ENCODE data around the gene SSB.
"Not testable (repeated sequence)": the region's sequence is repeated elsewhere in the genome, so short reads cannot be mapped to it uniquely, and the experiment has no call there.

Gene SSB

DNA sequence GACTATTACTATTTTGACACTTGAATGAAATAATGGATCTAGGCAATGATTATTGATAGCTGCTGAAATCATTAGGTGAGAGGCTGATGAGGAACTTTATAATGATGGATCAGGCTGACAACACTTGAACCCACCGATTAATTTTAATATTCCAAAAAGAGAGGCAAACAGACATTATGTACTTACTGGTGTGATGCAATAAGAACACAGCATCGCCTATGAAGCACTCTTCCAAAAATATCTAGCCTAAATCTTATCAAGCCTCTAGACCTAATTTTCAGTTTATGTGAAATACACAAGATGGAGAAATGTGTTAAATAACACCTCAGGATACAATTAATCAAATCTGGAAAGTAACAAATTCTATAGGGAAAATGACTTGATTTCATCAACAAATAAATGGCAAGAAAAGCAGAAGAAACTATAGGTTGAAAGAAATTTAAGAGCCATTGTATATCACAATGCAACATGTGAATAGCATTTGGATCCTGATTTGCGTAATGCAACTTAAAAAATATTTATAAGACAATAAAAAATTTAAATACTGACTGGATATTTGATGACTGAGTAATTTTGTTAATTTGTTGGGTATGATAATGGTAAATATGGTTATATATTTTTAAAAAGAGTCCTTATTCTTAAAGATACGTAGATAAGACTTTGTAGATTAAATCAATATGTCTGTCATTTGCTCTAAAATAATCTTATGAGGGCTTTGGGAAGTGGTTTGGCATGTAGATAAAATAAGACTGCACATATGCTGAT lies 17.2 kb upstream of the SSB start:
- DNase-seq (ENCODE audit: low spot score) = no peak

DNA sequence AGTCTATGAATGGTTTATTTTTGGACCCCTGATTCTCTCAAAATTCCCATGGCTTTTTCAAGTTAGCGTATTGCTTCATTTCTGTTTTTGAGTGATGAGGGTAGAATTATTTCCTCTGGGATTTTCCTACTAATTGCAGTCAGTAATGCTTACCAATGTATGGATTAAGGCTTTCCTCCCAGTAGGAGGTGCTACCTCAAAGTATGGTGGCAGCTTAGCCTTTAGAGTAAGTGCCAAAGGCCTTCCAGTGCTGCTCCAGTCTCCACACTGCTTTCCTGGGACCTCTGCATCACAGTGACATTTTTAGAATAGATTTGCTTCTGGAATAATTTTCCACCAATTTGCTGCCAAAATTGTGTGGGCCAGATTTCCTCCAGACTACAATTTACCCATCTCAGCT lies 16.2 kb upstream of the SSB start:
- DNase-seq (ENCODE audit: low spot score) = no peak

DNA sequence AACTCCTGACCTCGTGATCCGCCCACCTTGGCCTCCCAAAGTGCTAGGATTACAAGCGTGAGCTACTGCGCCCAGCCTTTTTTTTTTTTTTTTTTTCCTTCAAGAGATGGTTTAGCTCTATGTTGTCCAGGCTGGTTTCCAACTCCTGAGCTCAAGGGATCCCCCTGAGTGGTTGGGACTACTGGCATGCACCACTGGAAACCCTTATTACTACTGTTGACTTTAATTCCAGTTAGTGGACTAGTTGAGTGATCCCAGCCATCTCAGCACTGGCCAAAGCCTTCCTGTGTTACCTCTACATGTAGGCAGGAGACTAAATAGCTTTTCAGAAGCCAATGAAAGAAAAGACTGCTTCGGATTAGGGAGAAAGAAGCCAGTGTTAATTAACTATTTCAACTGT lies 8.1 kb upstream of the SSB start:
- no peak for DNase-seq (ENCODE audit: low spot score)

DNA sequence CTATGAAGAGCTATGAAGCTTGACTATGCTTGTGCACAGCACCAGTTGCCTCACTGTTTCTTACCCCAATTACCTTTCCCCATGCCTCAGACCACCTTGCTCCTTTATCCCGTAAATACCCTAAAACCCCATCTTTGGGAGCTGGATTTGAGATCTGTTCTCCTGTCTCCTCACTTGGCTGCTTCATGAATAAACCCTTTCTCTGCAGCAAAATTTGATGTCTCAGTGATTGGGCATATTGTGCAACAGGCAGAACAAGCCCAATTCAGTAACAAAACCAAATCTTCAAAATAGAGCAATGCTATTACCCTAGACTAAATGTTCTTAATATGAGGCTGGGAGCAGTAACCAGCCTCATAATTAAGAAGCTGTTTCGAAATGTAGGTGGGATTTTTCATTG lies 3.5 kb upstream of the SSB start:
- no peak for DNase-seq (ENCODE audit: low spot score)

DNA sequence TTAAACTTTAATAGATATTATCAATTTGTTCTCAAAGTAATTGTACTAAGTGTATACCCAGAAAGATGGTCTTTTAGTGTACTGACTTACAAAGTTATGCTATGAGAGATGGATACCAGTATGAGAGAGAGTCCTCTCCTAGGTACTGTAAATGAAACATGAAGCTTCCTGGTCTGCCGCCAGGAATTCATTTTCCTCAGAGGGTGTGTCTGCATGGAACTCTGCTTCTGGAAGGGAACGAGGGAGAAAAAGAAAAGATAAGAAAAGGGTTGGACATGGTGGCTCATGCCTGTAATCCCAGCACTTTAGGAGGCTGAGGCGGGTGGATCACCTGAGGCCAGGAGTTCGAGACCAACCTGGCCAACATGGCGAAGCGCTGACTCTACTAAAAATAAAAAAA lies 2.2 kb upstream of the SSB start:
- DNase-seq (ENCODE audit: low spot score) = no peak

DNA sequence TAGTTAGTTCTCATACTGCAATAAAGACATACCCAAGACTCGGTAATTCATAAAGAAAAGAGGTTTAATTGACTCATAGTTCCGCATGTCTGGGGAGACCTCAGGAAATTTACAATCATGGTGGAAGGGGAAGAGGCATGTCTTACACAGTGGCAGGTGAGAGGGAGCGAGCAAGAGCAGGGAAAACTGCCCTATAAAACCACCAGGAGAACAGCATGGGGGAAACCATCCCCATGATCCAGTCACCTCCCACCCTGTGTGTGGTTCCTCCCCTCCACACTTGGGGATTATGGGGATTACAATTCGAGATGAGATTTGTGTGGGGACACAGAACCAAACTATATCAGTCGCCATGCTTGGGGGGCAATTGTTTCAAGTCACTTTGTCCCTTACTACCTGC lies 1.1 kb upstream of the SSB start:
- DNase-seq (ENCODE audit: low spot score) = no peak

DNA sequence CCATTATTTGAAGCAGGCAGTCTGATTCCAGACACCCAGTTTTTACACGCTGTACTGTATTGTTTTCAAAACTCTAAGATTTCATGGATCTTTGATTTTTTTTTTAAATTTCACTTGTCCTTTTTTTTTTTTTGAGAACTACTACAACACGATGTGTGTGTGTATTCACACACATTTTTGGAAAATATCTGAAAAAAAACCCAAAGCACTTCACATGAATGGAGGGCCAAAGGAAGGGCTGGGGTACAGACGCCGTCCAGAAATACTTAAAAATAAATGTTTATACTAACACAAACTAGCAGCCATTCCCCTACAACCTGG lies 314 bp upstream of the SSB start:
- DNase-seq (ENCODE audit: low spot score) = no peak

DNA sequence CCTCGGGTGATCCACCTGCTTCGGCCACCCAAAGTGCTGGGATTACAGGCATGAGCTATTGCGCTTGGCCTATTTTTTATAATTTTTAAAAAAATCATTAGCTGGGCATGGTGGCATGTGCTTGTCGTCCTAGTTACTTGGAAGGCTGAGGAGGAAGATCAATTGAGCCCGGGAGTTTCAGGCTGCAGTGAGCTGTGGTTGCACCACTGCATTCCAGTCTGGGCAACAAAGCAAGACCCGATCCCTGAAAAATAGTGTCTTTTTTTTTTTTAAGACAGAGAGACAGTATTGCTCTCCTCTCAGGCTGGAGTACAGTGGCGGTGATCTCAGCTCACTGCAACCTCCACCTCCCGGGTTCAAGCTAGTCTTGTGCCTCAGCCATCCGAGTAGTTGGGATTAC lies 4.8 kb downstream of the SSB start:
- no peak for DNase-seq (ENCODE audit: low spot score)

DNA sequence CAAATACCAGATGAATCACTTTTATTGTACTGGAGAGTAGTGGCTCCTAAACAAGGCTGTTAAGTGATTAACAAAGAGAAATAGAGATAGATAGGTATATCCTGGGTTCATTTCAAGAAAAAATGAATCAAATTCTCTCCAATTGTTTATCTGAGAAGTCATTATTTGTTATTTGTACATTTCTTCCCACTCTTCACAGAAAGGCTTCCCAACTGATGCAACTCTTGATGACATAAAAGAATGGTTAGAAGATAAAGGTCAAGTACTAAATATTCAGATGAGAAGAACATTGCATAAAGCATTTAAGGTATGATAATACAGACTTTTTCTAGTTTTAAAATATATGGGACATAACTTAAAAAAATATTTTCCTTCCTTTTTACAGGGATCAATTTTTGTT lies 7.9 kb downstream of the SSB start:
- DNase-seq (ENCODE audit: low spot score) = no peak

DNA sequence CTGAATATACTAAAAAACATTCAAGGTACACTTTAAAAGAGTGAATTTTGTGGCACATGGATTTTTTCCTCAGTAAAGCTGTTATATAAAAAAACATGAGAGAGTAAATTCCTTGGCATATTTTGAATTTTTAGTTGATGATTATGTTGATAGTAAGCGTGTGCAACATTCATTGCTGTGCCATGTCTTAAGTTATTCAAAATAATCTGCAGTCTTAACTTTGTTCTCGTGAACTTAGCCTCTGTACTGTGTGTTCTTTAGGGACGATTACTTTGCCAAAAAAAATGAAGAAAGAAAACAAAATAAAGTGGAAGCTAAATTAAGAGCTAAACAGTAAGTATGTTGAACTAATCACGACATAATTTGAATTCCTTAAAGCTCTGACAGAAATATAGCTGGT lies 9.6 kb downstream of the SSB start:
- DNase-seq (ENCODE audit: low spot score) = peak; percentile 37

DNA sequence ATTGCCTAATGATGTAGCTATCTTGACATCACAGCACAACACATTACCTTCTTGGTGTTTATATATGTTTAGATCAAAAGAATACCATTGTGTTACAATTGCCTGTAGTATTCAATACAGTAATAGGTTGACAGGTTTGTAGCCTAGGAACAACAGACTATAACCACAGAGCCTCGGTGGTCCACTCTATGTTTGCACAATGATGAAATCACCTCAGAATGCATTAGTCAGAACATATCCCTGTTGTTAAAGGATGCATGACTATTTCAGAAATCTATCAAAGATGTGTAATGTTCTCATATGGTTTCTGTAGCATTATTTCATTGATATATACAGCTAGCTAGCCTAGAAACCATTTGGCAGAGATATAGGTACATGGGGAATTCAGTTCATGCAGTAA lies 17.2 kb downstream of the SSB start:
- DNase-seq (ENCODE audit: low spot score) = peak; percentile 53

DNA sequence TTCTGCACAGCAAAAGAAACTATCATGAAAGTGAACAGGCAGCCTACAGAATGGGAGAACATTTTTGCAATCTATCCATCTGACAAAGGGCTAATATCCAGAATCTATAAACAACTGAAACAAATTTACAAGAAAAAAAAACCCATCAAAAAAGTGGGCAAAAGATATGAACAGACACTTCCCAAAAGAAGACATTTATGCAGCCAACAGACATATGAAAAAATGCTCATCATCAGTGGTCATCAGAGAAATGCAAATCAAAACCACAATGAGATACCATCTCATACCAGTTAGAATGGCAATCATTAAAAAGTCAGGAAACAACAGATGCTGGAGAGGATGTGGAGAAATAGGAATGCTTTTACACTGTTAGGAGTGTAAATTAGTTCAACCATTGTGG lies 18.3 kb downstream of the SSB start:
- DNase-seq (ENCODE audit: low spot score) = not testable (repeated sequence)

DNA sequence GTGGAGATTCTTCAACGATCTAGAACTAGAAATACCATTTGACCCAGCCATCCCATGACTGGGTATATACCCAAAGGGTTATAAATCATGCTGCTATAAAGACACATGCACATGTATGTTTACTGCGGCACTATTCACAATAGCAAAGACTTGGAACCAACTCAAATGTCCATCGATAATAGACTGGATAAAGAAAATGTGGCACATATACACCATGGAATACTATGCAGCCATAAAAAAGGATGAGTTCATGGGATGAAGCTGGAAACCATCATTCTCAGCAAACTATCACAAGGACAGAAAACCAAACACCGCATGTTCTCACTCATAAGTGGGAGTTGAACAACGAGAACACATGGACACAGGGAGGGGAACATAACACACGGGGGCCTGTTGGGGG lies 18.7 kb downstream of the SSB start:
- DNase-seq (ENCODE audit: low spot score) = not testable (repeated sequence)

DNA sequence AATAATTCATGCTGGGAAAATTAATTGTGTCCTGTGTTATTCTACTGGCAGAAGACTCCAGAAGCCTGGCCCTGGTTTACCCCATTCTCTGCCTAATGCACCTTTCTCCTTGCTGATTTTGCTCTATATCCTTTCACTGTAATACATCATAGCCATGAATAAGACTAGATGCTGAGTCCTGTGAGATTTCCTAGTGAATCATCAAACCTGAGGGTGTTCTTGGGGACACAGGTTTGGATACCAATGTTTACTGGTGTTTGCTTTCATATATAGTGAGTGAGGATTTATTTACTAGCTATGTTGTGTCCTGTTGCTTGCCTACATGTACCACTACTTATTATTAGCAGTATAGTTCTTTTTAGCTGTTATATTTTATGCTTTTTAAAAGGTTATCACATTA lies 19.6 kb downstream of the SSB start:
- no peak for DNase-seq (ENCODE audit: low spot score)

DNA sequence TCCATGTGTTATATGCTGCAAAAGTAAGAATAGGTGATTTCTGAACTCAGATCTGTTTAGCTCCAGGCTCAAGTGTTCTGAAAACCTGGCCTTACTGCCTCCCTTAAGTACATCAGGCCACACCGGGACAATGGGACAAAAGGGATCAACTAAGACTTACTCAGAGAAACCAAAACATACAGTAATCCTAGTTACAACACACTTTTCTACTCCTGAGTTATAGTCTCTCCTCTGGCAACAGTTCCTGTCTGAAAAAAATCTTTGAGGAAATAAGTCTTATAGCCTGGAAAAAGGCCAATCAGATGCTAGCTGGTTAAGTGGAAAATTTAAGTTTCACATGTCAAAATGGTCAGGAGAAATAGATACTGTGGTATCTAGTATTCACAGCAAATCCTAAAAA lies 20.4 kb downstream of the SSB start:
- DNase-seq (ENCODE audit: low spot score) = no peak

DNA sequence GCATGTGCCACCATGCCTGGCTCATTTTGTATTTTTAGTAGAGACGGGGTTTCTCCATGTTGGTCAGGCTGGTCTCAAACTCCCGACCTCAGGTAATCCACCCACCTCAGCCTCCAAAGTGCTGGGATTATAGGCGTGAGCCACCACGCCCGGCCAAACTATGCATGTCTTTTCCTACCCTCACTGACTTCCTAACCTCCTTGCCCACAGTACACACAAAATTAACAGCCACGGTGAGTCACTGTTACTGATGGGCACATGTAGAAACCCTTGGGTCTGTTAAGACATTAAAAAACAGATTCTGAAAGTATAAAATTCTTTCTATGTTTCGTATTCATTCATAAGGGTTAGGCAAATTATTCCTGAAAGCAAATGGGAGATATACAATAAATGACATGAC lies 21.4 kb downstream of the SSB start:
- not testable (repeated sequence) for DNase-seq (ENCODE audit: low spot score)

DNA sequence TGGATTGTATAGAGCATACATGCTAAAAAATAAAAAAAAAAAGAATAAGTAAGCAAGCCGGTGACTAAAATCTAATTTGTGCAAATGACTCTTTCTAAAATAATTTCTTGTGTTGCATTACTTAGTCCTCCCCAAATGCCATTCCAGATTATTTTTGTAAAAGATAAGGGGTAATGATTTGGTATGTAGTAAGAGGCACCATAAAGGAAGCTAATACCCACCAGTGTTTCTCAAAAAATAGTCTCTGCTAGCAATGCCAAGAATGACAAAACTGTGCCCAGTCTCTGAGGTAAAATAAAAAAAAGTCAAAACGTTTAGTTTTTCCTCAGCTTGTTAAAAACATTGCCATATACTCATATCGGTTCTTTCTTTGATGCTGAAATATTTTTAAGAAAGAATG lies 23.4 kb downstream of the SSB start:
- no peak for DNase-seq (ENCODE audit: low spot score)

DNA sequence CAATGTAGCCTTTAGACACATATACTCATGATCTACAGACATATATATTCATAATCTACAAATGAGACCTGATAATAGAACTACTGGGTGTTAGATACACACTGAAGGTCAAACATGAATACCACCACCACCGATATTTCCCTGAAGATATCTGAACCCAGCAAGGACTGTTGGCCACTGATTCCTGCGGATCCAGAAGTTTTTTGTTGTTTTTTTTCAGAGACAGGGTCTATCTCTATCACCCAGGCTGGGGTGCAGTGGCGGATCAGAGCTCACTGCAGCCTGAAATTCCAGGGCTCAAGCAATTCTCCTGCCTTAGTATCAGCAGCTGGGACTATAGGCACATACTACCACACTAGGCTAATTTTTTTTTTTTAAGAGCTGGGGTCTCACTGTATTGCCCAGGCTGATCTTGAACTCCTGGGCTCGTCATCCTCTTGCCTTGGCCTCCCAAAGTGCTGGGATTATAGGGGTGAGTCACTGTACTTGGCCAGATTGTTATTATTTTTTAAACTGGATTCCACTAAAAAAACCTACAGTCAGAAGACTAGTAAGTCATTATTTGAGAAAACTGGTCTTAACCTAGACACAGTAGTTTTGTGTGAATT lies 24.2 kb downstream of the SSB start:
- DNase-seq (ENCODE audit: low spot score) = no peak

DNA sequence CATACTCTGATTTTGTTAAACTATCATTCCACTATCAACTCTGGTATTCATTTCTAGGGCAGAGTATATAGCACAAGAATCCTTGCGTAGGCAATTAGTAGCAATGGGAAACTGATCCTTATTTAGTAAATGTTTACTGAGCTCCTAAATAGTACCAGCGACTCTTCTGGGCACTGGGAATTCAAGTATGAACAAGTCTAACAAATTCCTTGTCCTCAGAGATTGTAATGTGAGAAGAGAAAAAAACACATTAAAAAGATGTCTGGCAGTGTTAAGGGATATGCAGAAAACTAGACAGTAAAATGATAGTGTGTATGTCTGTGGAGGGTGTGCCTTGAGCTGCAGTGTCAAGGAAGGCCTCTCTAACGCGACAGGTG lies 25.3 kb downstream of the SSB start:
- DNase-seq (ENCODE audit: low spot score) = no peak

DNA sequence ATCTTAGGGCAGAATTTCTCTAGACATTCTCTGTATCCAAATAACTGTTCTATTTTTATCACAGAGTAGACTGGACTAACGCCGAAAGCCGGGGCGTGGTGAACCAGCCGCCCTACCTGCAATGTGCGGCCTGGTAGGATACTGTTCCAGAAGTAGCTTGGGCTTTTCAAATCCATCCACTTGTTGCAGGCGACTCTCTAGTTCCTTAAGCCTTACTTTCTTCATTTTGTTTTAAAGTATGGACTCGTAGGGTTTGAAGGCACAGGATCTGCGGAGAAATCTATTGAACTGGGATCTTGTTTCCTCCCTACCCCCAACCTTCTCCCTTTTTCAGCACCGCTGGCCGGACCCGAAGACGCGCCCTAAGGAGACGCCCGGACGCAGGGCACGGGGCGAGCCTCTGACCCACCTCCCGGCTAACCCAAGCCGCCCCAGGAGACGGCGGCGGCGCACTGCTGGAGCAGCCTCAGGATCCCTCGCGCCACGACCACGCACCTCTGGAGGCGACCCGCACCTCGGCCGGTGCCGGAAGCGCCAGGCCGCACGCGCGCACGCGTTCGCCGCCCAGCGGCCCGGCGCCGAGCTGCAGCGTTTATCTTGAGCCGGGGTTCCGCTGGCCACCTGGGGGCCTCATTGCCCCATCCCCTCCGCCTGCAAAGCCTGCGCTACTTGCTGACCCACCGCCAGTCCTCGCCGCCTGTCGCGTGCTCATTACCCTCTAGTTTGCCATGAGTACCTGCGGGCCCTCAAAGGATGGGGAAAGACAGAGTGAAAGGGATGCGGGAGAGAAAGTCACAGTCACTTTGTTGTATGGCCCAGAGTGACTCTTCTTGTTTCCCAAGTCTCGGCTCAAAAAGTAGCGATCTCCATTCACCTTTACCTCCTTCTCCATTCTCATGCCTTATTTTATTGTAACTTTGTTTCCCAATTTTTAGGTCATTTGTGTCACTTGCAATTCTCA lies 26.0 kb downstream of the SSB start, which contains the start of gene METTL5:
METTL5 (minus strand) TSS at position 533 of the 961 bp plus-strand sequence; CDS start at position 225, 308 bp downstream.
- peak; percentile 91 for DNase-seq (ENCODE audit: low spot score)

DNA sequence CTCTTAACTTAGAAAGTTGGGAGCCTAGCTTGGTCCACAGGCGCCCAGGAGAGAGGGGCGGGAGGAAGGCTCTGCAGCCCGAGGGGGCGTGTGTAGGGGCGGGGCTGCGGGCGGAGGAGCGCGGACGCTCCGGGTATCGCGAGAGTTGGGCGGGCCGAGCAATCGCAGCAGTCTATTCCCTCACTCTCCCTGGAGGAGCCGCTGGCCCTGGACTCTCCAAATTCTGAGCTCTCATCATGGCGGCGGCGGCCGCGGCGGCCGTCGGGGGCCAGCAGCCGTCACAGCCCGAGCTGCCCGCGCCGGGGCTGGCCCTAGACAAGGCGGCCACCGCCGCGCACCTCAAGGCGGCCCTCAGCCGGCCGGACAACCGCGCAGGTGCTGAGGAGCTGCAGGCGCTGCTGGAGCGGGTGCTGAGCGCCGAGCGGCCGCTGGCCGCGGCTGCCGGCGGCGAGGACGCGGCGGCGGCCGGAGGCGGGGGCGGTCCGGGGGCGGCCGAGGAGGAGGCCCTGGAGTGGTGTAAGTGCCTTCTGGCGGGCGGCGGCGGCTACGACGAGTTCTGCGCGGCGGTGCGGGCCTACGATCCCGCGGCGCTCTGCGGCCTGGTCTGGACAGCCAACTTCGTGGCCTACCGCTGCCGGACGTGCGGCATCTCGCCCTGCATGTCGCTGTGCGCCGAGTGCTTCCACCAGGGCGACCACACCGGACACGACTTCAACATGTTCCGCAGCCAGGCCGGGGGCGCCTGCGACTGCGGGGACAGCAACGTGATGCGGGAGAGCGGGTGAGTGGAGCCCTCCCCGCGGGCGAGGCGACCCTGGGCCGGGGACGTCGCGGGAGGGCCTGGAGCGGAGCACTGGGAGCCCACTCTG lies 28.8 kb downstream of the SSB start, which contains the start of gene UBR3:
UBR3 (plus strand) TSS at position 183 of the 869 bp plus-strand sequence; CDS start at position 237, 54 bp downstream.
- DNase-seq (ENCODE audit: low spot score) = peak; percentile 99

All from AG08396 (cell line).